ENCODE measurements around the gene PKP1. TPM values are rescaled to one million over a fixed set of nuclear protein-coding genes. Genes with fewer than 3 reads are reported as not detected.

PKP1 gene
- total RNA-seq, 4 donors from 2014 or later: 0.18 to 0.62 TPM; not detected in 2

DNA sequence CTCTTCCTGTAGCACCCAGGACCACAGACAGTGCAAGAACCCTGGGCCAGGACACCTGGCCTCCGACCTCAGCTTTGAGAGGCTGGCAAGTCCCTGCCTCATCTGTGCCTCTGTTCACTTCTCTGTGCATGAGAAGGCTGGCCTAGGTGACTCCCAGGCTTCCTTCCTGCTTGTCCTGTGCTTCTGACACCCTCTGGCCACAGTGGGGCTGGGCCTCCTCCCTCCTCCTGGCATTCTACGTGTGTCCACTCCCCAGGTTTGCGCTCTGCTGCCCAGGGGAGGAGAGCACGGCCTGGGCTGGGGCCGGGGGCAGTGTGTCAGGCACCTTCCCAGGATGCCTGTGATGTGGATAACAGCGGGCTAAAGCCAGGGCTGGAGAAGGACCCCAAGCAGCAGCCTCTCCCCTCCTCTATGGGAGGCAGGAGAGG lies 30.3 kb upstream of the PKP1 start:
- no peaks in the 10 kb centered on the region for H3K9me3 ChIP-seq
- no peak overlapping the region for H3K27ac ChIP-seq
- DNase-seq: no peak
- no peak for TF ChIP-seq POLR2A (IDR thresholded peaks at IDR 0.05)
- TF ChIP-seq, protein P1, sequence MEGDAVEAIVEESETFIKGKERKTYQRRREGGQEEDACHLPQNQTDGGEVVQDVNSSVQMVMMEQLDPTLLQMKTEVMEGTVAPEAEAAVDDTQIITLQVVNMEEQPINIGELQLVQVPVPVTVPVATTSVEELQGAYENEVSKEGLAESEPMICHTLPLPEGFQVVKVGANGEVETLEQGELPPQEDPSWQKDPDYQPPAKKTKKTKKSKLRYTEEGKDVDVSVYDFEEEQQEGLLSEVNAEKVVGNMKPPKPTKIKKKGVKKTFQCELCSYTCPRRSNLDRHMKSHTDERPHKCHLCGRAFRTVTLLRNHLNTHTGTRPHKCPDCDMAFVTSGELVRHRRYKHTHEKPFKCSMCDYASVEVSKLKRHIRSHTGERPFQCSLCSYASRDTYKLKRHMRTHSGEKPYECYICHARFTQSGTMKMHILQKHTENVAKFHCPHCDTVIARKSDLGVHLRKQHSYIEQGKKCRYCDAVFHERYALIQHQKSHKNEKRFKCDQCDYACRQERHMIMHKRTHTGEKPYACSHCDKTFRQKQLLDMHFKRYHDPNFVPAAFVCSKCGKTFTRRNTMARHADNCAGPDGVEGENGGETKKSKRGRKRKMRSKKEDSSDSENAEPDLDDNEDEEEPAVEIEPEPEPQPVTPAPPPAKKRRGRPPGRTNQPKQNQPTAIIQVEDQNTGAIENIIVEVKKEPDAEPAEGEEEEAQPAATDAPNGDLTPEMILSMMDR (IDR thresholded peaks at IDR 0.05): no peak
- H3K36me3 ChIP-seq: no peaks in the 10 kb centered on the region
- no peak overlapping the region for H3K4me3 ChIP-seq
- H3K27me3 ChIP-seq: no peaks in the 10 kb centered on the region
- no peaks in the 10 kb centered on the region for H3K4me1 ChIP-seq
- intact Hi-C loops (cut with DNase I; ENCODE audit: low total_unique reads): loop anchor here (10.0 kb wide), 1 partner anchor 112 kb away; no protein-coding TSS in a partner anchor

DNA sequence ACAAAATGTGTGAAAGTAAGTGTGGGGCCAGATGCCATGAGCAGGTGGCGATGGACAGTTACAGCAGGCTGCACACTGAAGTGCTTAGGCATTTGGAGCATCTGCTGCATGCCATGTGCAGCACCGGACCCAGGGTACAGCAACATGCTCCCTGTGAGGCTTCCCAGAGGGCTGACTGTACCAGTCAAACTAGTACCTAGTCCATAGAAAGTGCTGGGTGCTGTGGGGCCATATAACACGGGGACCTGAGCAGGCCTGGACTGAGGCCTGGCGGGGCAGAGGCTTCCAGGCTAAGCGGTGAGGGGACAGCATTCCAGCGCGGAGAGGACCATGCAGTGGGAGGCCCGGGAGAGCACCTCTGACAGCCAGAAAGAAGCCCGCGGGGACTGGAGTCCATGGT lies 29.9 kb upstream of the PKP1 start:
- intact Hi-C loops (cut with DNase I; ENCODE audit: low total_unique reads): loop anchor here (10.0 kb wide), 1 partner anchor 111 kb away; no protein-coding TSS in a partner anchor
- TF ChIP-seq, protein P1 (IDR thresholded peaks at IDR 0.05): no peak
- no peak for TF ChIP-seq POLR2A (IDR thresholded peaks at IDR 0.05)
- H3K27me3 ChIP-seq: no peaks in the 10 kb centered on the region
- no peak overlapping the region for H3K4me3 ChIP-seq
- DNase-seq: no peak
- no peak overlapping the region for H3K27ac ChIP-seq
- H3K36me3 ChIP-seq: no peaks in the 10 kb centered on the region
- no peaks in the 10 kb centered on the region for H3K9me3 ChIP-seq
- no peaks in the 10 kb centered on the region for H3K4me1 ChIP-seq

DNA sequence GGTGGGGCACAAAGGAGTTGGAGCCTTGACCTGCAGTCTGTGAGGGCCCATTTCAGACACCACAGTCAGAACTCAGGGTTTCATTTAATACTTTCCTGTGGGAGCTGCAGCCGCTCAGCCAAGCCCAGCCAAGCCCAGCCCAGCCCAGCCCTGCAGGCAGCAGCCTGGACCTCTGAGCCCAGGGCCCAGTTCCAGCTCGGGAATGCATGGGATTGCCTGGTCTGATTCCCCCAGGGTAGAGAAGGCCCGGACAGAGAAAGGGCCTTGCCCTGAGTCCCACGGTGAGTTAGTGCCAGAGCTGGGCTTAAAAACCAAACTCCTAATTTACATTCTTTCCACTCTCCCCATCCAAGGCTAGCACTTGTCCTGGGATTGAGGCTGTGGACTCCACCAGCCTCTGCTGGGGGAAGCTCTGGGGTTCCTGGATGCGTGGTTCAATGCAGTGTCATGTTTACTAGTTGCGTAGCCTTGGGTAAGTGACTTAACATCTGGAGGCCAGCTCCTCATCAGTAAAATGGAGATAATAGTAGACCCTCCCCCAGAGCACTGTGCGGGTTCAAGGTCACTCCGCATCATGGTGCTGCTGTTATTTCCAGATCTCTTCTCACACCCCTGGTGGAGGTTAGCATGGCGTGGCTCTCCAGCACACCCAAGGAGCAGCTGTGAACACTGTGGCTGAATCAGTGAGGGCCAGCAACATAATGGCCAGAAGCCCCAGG lies 29.2 kb upstream of the PKP1 start:
- H3K9me3 ChIP-seq: no peaks in the 10 kb centered on the region
- H3K4me3 ChIP-seq: no peak overlapping the region
- H3K27me3 ChIP-seq: no peaks in the 10 kb centered on the region
- intact Hi-C loops (cut with DNase I; ENCODE audit: low total_unique reads): loop anchor here (10.0 kb wide), 1 partner anchor 111 kb away; no protein-coding TSS in a partner anchor
- TF ChIP-seq, protein P1 (IDR thresholded peaks at IDR 0.05): no peak
- TF ChIP-seq POLR2A (IDR thresholded peaks at IDR 0.05): no peak
- no peaks in the 10 kb centered on the region for H3K36me3 ChIP-seq
- H3K4me1 ChIP-seq: no peaks in the 10 kb centered on the region
- H3K27ac ChIP-seq: no peak overlapping the region
- no peak for DNase-seq

DNA sequence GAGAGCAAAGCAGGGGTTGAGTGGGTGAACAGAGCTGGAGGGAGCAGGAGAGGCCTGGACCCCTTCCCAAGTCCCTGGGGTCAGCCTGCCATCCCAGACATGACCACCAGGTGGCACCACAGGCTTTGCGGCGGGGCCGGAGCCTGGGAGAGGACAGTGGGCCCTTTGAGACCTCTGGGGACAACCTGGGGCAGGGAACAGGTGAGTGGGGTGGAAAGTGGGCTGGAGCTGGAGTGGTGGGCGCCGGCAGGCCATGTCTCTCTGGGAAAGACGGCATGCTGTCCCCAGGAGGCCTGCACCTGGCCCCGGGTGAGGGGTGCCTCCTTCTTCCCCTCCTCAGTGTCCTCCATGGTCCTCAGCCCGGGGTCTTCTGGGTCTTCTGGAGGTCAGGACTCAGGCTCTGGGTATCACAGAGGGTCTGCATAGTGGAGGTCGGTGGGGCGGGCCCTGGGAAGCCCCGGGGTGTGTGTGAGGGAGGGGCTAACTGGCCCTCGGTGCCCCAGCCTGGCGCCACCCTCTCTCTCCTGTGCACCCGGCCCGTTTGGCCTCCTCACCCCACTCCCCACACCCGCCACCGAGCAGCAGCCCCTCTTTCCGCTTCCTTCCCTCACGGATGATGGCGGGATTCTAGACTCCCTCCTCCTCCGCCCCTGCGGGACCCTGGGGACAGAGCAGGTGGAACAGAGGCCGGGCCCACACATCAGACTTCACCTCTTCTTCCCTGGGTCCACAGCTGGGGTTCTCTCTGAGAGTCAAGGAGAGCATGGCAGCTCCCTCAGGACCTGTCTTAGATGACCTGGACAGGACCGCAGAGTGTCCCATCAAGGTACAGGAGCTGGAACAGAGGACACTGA lies 28.5 kb upstream of the PKP1 start:
- TF ChIP-seq, protein P1 (IDR thresholded peaks at IDR 0.05): peak; percentile 86 to 94 (median 90)
- no peak for TF ChIP-seq POLR2A (IDR thresholded peaks at IDR 0.05)
- peak in 1 of 2 donors; percentile 52 for DNase-seq
- no peak overlapping the region for H3K27ac ChIP-seq
- intact Hi-C loops (cut with DNase I; ENCODE audit: low total_unique reads): loop anchor here (10.0 kb wide), 1 partner anchor 110 kb away; no protein-coding TSS in a partner anchor
- no peaks in the 10 kb centered on the region for H3K4me1 ChIP-seq
- H3K9me3 ChIP-seq: no peaks in the 10 kb centered on the region
- H3K4me3 ChIP-seq: no peak overlapping the region
- H3K36me3 ChIP-seq: no peaks in the 10 kb centered on the region
- no peaks in the 10 kb centered on the region for H3K27me3 ChIP-seq
